ENCODE results near the gene USP40.

The USP40 gene

GRCh38 chr2:233462202-233462785 lies 104.3 kb downstream of the USP40 start:
- in situ Hi-C loops (cut with MboI; ENCODE audit: low sequenced_read_pairs, unreplicated experiment), result loop anchor here (25.0 kb wide), 1 partner anchor 250 kb away; the partner anchor contains the start of genes UGT1A4 and UGT1A5
- TF ChIP-seq, protein P1, sequence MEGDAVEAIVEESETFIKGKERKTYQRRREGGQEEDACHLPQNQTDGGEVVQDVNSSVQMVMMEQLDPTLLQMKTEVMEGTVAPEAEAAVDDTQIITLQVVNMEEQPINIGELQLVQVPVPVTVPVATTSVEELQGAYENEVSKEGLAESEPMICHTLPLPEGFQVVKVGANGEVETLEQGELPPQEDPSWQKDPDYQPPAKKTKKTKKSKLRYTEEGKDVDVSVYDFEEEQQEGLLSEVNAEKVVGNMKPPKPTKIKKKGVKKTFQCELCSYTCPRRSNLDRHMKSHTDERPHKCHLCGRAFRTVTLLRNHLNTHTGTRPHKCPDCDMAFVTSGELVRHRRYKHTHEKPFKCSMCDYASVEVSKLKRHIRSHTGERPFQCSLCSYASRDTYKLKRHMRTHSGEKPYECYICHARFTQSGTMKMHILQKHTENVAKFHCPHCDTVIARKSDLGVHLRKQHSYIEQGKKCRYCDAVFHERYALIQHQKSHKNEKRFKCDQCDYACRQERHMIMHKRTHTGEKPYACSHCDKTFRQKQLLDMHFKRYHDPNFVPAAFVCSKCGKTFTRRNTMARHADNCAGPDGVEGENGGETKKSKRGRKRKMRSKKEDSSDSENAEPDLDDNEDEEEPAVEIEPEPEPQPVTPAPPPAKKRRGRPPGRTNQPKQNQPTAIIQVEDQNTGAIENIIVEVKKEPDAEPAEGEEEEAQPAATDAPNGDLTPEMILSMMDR (IDR thresholded peaks at IDR 0.05; ENCODE audit: borderline replicate concordance, control extremely low read depth, extremely low read depth, insufficient read depth, missing control alignments), result no peak
- no peak for DNase-seq (ENCODE audit: low spot score)

DNA sequence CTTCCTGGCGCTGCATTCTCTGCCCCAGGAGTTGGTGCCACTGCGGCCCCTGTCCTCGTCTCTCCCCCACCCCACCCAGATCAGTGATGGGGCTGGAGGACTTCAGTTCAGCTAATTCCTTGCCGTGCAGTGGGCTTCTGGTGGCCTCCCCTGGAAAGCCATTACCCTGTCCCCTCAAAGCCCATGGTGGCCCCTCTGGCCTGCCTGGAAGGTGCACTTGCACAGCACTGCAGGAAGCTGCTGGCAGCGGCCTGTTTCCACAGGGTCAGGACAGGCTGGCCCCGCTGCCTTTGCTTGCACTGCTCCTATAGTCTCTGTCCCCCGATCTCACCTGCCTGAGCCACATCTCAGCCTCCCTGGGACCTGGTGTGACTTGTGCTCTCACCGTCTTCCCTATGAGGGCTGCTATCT lies 105.1 kb downstream of the USP40 start:
- no peak for DNase-seq (ENCODE audit: low spot score)

DNA sequence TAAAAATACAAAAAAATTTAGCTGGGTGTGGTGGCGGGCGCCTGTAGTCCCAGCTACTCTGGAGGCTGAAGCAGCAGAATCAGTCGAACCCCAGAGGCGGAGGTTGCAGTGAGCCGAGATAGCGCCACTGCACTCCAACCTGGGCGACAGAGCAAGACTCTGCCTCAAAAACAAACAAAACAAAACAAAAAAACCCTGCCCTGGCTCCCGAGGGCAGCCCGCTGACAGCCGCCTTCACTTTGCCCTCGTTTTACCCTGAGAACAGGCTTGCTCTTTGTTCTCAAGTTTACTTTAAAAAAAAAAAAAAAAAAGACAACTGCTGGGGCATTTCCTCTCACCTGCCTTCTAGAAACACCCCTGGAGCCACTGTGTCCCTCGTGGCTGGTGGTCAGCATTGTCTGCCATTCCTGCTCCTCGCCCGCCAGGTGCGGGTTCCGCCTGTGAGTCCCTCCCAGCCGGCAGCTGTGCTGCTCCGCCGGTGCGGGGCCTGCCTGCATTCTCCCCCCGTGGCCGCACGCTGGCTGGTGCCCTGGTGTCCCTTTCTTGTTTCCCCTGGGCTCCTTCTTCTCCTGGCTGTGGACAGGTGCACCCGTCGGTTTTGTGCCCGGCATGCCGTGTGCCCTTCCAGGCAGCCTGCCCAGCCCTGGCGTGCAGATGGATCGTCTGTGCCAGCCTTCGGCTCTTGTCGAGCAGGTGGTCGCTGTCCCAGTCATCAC lies 105.7 kb downstream of the USP40 start:
- DNase-seq (ENCODE audit: low spot score), result no peak
- TF ChIP-seq, protein P1 (IDR thresholded peaks at IDR 0.05; ENCODE audit: borderline replicate concordance, control extremely low read depth, extremely low read depth, insufficient read depth, missing control alignments), result no peak
- in situ Hi-C loops (cut with MboI; ENCODE audit: low sequenced_read_pairs, unreplicated experiment), result loop anchor here (25.0 kb wide), 1 partner anchor 251 kb away; the partner anchor contains the start of genes UGT1A4 and UGT1A5

More for the DNA sequence above, 105.1 kb downstream of the USP40 start:
- TF ChIP-seq, protein P1 (IDR thresholded peaks at IDR 0.05; ENCODE audit: borderline replicate concordance, control extremely low read depth, extremely low read depth, insufficient read depth, missing control alignments), result no peak
- in situ Hi-C loops (cut with MboI; ENCODE audit: low sequenced_read_pairs, unreplicated experiment), result loop anchor here (25.0 kb wide), 1 partner anchor 251 kb away; the partner anchor contains the start of genes UGT1A4 and UGT1A5

GRCh38 chr2:233459426-233459825 lies 107.2 kb downstream of the USP40 start:
- in situ Hi-C loops (cut with MboI; ENCODE audit: low sequenced_read_pairs, unreplicated experiment), result loop anchor here (25.0 kb wide), 1 partner anchor 253 kb away; the partner anchor contains the start of genes UGT1A4 and UGT1A5
- DNase-seq (ENCODE audit: low spot score), result no peak
- TF ChIP-seq, protein P1 (IDR thresholded peaks at IDR 0.05; ENCODE audit: borderline replicate concordance, control extremely low read depth, extremely low read depth, insufficient read depth, missing control alignments), result no peak

- in situ Hi-C loops (cut with MboI; ENCODE audit: low sequenced_read_pairs, unreplicated experiment), result loop anchor here (25.0 kb wide), 1 partner anchor 253 kb away; the partner anchor contains the start of genes UGT1A4 and UGT1A5
- DNase-seq (ENCODE audit: low spot score), result no peak
- TF ChIP-seq, protein P1 (IDR thresholded peaks at IDR 0.05; ENCODE audit: borderline replicate concordance, control extremely low read depth, extremely low read depth, insufficient read depth, missing control alignments), result no peak
Measured at GRCh38 chr2:233458826-233459225, 107.8 kb downstream of the USP40 start.

DNA sequence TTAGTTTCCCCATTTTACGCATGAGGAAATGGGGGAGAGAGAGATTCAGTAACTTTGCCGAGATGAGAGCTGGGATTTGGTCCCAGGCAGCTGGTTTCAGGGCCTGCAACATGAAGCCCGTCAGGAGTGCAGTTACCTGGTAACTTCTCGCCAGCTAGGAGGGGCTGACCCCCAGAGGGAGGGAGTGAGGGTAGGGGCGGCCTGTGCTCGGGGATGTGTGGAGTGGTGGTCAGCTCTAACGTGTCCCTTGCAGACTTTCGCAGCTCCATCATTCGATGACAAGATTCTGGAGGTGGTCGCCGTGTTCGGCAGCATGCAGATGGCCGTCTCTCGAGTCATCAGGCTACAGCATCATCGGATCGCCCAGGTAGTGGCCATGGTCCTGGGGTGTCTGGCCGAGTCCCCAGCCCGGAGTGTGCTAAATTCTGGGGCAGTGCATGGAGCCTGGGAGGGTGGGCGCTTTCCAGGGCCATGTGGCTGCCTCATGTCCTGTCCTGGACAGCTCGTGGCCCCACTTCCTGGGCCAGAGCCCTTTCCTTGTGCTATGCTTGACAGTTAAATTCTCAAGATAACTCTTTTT lies 108.5 kb downstream of the USP40 start:
- in situ Hi-C loops (cut with MboI; ENCODE audit: low sequenced_read_pairs, unreplicated experiment), result loop anchor here (25.0 kb wide), 1 partner anchor 254 kb away; the partner anchor contains the start of genes UGT1A4 and UGT1A5
- DNase-seq (ENCODE audit: low spot score), result no peak
- TF ChIP-seq, protein P1 (IDR thresholded peaks at IDR 0.05; ENCODE audit: borderline replicate concordance, control extremely low read depth, extremely low read depth, insufficient read depth, missing control alignments), result no peak
